ENCODE results near the gene ZNF346.

DNA sequence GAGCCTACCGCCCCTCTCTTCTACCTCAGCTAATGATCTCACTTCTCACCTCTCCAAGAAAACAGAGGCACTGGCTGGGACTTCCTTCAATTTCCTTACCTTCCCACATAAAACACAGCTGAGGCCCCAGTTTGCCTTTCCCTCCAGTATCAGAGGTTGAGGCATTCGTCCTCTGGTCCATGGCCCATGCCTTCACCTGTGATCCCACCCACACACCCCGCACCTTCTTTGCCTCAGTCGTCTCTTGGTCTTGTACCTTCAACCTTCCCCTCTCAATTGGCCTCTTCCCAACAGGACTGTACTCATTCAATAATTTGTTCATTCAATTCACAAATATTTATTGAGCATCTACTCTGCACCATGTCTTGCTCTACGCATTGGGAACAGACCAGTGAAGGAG lies 100.1 kb downstream of the ZNF346 start:
- TF ChIP-seq CTCF (conservative IDR thresholded peaks at IDR 0.05; ENCODE audit: low read depth, low read length) (no peak), EZH2 (IDR thresholded peaks at IDR 0.05; ENCODE audit: borderline replicate concordance, low read depth, low read length, poor library complexity, severe bottlenecking) (no peak)

Data from A673 (cell line).